Endothelial cell of umbilical vein (primary cell): ENCODE data around the gene AP3S1.

Experiments used
- EZH2 ChIP-seq: IDR thresholded peaks from 2 replicates; pipeline ENCODE4 v1.6.1; 2012; ENCODE audit warnings: borderline replicate concordance, low read depth, mild to moderate bottlenecking, moderate library complexity, low read length, inconsistent platforms; ENCODE audit not compliant: severe bottlenecking
- TF ChIP-seq, protein P1 (sequence below), 2 donors: IDR thresholded peaks; 1 replicate in 1 of 2; 2 replicates in 1 of 2; pipeline ENCODE4 v1.5.1; 2011; ENCODE audit warnings: low read length in 2 of 2, mild to moderate bottlenecking in 2 of 2, moderate library complexity in 2 of 2, control low read depth in 1 of 2, inconsistent platforms in 1 of 2, low read depth in 1 of 2; ENCODE audit not compliant: insufficient read depth in 1 of 2; ENCODE audit errors: extremely low read depth in 1 of 2

DNA sequence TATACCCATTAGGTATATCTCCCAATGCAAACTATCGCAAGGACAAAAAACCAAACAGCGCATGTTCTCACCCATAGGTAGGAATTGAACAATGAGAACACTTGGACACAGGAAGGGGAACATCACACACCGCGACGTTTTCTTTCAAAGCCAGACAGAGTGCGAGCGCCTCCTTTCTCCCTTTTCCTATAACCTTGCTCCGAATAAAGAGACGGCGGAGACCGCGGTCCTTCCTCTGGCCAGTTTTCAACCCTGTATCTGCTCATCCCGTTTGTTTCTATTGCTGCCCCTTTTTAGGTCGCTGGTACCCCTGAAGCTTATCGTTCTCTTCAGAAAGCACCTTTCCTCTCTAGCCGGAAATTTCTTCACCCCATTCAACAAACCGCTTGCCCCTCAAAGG is 121.8 kb downstream of the AP3S1 start:
- TF ChIP-seq, protein P1, sequence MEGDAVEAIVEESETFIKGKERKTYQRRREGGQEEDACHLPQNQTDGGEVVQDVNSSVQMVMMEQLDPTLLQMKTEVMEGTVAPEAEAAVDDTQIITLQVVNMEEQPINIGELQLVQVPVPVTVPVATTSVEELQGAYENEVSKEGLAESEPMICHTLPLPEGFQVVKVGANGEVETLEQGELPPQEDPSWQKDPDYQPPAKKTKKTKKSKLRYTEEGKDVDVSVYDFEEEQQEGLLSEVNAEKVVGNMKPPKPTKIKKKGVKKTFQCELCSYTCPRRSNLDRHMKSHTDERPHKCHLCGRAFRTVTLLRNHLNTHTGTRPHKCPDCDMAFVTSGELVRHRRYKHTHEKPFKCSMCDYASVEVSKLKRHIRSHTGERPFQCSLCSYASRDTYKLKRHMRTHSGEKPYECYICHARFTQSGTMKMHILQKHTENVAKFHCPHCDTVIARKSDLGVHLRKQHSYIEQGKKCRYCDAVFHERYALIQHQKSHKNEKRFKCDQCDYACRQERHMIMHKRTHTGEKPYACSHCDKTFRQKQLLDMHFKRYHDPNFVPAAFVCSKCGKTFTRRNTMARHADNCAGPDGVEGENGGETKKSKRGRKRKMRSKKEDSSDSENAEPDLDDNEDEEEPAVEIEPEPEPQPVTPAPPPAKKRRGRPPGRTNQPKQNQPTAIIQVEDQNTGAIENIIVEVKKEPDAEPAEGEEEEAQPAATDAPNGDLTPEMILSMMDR (IDR thresholded peaks at IDR 0.05; ENCODE audit: extremely low read depth in 1 of 2, insufficient read depth in 1 of 2, low read depth in 1 of 2, low read length in 2 of 2): no peak
- TF ChIP-seq EZH2: no peak
